K562 (cell line): ENCODE data around the gene HDGFL2. TPM values are rescaled to one million over a fixed set of nuclear protein-coding genes. Genes with fewer than 3 reads are reported as not detected.

ENCODE experiments used
- BCOR ChIP-seq: fragments of 450-650 bp; IDR thresholded peaks from 2 replicates; pipeline ENCODE4 v1.6.1; 2016
- FOXP1 ChIP-seq: sonication (generic); formaldehyde crosslinking; IDR thresholded peaks from 2 replicates; pipeline ENCODE4 v1.8.0; 2022; ENCODE audit warnings: mild to moderate bottlenecking, missing genetic modification reagents
- FUS ChIP-seq: fragments of 200-400 bp; formaldehyde crosslinking; optimal IDR thresholded peaks from 2 replicates; pipeline ENCODE3; 2017; ENCODE audit warnings: low read depth, low read length
- HINFP ChIP-seq: fragments of 450-650 bp; conservative IDR thresholded peaks from 2 replicates; pipeline ENCODE4 v1.6.1; 2016; ENCODE audit warnings: missing genetic modification characterization, low read depth, mild to moderate bottlenecking, control low read depth, missing compliant biosample characterization
- MGA ChIP-seq: fragments of 450-650 bp; IDR thresholded peaks from 2 replicates; pipeline ENCODE4 v1.6.1; 2016; ENCODE audit warnings: mild to moderate bottlenecking, moderate library complexity
- PRDM10 ChIP-seq: fragments of 450-650 bp; IDR thresholded peaks from 2 replicates; pipeline ENCODE4 v1.6.1; 2018; ENCODE audit not compliant: partially characterized antibody
- SMC3 ChIP-seq: conservative IDR thresholded peaks from 2 replicates; pipeline ENCODE4 v1.6.1; 2011; ENCODE audit warnings: low read depth, low read length, improper control_type of control experiment; ENCODE audit not compliant: insufficient read depth
- ZFP36 ChIP-seq: fragments of 150-350 bp; IDR thresholded peaks from 2 replicates; pipeline ENCODE4 v1.6.1; 2018; ENCODE audit warnings: low read length, low read depth; ENCODE audit not compliant: partially characterized antibody
- ZNF551 ChIP-seq: fragments of 250-450 bp; sonication (Bioruptor Pico); IDR thresholded peaks from 2 replicates; pipeline ENCODE4 v1.5.0; 2021; ENCODE audit warnings: mild to moderate bottlenecking, moderate library complexity
- polyA plus RNA-seq, 8 experiments: library from polyadenylated mRNA; depleted of rRNA in 4 of 8; stranded (reverse) in 5 of 8; unstranded in 3 of 8; fragments of >200 nt; fragmentation: Nextera tagmentation in 2 of 8; fragmentation: Illumina TruSeq in 1 of 8; extraction: Ambion mirVana in 2 of 8; extraction: Trizol in 1 of 8; gene quantifications; 2 replicates each; pipeline versions ENCODE4 v1.2.1 to v1.2.3, GENCODE V29; 2011 to 2014; ENCODE audit warnings: inconsistent platforms in 1 of 8, missing spikeins in 1 of 8
- total RNA-seq, 7 experiments: library from RNA; depleted of rRNA in 6 of 7; stranded (reverse); fragments of >200 nt in 6 of 7; fragmentation: Illumina TruSeq in 2 of 7; extraction: Trizol in 2 of 7; gene quantifications; 2 replicates each; pipeline versions ENCODE4 v1.2.1 to v1.2.3, GENCODE V29; 2011 to 2021; ENCODE audit warnings: low replicate concordance in 1 of 7

The HDGFL2 gene
- total and polyA plus RNA-seq, 9 of the 15 experiments (the other 6 are each of a cell fraction or from before 2014, with no cell fraction given) = 0.13 to 61.7 (median 16.0) TPM

GRCh38 chr19:4456843-4457653 lies 15.0 kb upstream of the HDGFL2 start (continued):
- TF ChIP-seq PRDM10 (no peak), MGA (no peak), FUS (no peak), ZNF551 (no peak), ZFP36 (no peak), FOXP1 (CRISPR knock-in tag) (no peak), HINFP (tag) (no peak), SMC3 (no peak), BCOR (no peak)
